Mucosa of stomach (tissue), 1 donor: ENCODE measurements around the gene HYDIN.
"Not testable (repeated sequence)": the region's sequence is repeated elsewhere in the genome, so short reads cannot be mapped to it uniquely, and the experiment has no call there.

Source experiments
- H3K27me3 ChIP-seq: one replicate; pipeline ENCODE4 v1.7.0; 2013; ENCODE audit warnings: mild to moderate bottlenecking, low read length; ENCODE audit not compliant: control insufficient read depth, insufficient read depth
- H3K36me3 ChIP-seq: one replicate; pipeline ENCODE4 v1.7.0; 2013; ENCODE audit warnings: low read length; ENCODE audit not compliant: control insufficient read depth, insufficient read depth
- H3K4me1 ChIP-seq: one replicate; pipeline ENCODE4 v1.7.0; 2013; ENCODE audit warnings: mild to moderate bottlenecking, low read length; ENCODE audit not compliant: control insufficient read depth, insufficient read depth
- H3K4me3 ChIP-seq: one replicate; pipeline ENCODE4 v1.7.0; 2013; ENCODE audit warnings: low read length
- H3K9ac ChIP-seq: one replicate; pipeline ENCODE4 v1.7.0; 2013; ENCODE audit warnings: mild to moderate bottlenecking, low read length, moderate library complexity
- H3K9me3 ChIP-seq: one replicate; pipeline ENCODE4 v1.7.0; 2013; ENCODE audit warnings: mild to moderate bottlenecking, low read length, moderate library complexity; ENCODE audit not compliant: control insufficient read depth
- donor health status: Pancreatic carcinoma.

Gene HYDIN

DNA sequence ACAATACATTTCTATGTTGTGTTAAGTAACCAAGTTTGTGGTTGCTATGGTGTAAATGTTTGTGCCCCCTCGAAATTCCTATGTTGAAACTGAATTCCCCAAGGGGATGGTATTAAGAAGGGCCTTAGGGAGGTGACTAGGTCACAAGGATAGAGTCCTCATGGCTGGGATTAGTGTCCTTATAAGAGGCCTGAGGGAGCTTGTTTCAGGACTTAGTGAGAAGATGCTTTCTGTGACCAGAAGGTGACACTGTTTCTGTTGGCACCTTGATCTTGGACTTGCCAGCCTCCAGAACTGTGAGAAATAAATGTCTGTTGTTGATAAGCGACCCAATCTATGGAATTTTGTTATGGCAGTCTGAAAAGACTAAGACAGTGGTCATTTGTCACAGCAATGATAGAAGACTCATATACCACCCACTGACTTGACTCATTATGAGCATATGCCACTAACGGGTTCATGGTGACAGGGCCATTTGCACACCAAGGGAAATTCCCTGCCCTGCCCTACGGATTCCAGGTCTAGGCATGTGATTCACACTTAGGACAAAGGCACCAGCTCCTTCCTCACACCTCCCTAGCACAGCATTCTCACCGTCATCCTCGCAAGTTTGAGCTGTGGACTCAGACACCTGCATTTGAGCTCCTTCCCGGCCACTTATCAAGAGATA lies 290.7 kb downstream of the HYDIN start:
- H3K36me3 ChIP-seq, H3K4me3 ChIP-seq, H3K9ac ChIP-seq, H3K9me3 ChIP-seq, H3K27me3 ChIP-seq, H3K4me1 ChIP-seq: not testable (repeated sequence)

DNA sequence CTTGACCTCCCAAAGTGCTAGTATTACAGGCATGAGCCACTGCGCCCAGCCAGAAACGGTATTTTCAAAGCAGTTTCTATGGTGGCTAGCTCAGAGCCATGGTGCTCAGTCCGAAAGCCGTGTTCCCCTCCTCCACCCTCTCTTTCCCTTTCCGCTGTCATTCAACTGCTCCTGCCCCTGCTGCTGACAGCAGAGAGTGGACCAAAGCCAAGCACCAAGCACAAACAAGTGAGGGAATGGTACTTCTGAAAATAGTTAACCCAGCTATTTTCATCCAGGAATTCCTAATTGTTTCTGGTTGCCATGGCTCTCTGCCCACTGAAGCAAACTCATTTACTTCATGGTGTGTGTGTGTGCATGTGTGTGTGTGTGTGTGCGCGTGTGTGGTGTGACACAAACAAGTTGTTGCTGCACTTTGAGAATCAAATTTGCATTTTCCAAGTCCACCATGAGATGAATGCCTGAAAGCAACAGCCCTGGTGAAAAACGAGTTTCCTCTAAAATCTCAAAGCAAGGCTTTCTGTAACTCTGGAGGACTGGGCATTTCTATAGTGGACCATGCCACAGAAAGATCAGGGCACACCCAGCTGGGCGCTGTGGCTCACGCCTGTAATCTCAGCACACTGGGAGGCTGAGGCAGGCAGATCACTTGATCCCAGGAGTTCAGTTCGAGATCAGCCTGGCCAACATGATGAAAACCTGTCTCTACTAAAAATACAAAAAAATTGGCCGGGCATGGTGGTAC lies 293.6 kb downstream of the HYDIN start:
- H3K9ac ChIP-seq, H3K36me3 ChIP-seq, H3K9me3 ChIP-seq, H3K4me3 ChIP-seq, H3K27me3 ChIP-seq, H3K4me1 ChIP-seq: not testable (repeated sequence)

GRCh38 chr16:70935325-70935724 lies 295.2 kb downstream of the HYDIN start:
- not testable (repeated sequence) for H3K36me3 ChIP-seq, H3K9ac ChIP-seq, H3K27me3 ChIP-seq, H3K9me3 ChIP-seq, H3K4me3 ChIP-seq, H3K4me1 ChIP-seq

DNA sequence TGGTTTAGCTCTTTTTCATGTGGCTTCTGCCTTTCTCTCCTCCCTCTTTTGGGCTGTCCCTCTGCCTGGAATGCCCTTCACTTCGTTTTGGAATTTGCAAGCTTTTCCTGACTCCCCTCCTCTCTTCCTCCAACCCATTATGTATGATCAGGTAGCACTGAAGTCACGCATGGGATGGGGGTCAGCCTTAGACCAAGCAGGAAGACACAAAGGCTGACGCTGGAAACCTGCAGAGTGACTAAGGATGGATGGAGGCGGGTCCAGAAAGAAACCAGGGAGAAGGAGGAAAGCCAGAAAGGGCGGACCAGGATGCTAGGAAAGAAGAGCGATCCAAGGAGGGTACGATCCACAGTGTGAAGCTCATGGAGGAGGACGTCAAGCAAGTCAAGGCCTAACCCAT lies 296.8 kb downstream of the HYDIN start:
- not testable (repeated sequence) for H3K36me3 ChIP-seq, H3K9ac ChIP-seq, H3K27me3 ChIP-seq, H3K4me3 ChIP-seq, H3K4me1 ChIP-seq, H3K9me3 ChIP-seq

DNA sequence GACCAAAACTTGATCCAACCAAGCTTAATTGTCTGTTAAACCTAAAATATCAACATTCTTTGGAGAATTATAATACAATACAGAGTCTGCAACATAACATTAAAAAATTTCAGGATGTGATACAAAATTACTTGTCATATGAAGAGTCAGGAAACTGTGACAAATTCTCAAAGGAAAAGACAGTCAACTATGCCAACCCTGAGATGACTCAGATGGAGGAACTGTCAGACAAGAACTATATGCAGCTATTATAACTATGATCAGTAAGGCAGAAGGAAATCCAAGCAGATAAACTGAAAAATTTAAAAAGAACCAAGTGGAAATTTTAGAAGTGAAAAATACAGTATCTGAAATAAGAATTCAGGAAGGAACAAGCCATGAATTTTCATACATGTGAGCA lies 299.8 kb downstream of the HYDIN start:
- H3K27me3 ChIP-seq, H3K4me1 ChIP-seq, H3K9me3 ChIP-seq, H3K36me3 ChIP-seq, H3K4me3 ChIP-seq, H3K9ac ChIP-seq: not testable (repeated sequence)

DNA sequence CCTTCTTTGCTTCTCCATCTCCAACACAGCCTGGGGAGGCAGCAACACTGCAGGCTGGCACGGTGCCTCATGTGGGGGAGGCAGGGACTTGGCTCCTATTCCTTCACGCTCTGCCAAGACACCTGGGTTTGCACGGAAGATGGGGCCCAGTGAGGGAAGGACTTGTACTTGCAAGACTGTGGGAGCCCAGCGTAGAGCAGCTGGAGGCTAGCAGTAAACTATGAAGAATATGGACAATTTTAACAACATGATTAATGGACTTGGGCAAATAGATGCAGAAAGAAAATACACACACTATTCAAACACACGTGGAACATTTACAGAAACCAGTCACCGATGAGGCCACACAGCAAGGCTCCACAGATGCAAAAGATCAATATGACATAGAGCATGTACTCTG lies 308.4 kb downstream of the HYDIN start:
- not testable (repeated sequence) for H3K4me3 ChIP-seq, H3K27me3 ChIP-seq, H3K4me1 ChIP-seq, H3K9ac ChIP-seq, H3K9me3 ChIP-seq, H3K36me3 ChIP-seq

DNA sequence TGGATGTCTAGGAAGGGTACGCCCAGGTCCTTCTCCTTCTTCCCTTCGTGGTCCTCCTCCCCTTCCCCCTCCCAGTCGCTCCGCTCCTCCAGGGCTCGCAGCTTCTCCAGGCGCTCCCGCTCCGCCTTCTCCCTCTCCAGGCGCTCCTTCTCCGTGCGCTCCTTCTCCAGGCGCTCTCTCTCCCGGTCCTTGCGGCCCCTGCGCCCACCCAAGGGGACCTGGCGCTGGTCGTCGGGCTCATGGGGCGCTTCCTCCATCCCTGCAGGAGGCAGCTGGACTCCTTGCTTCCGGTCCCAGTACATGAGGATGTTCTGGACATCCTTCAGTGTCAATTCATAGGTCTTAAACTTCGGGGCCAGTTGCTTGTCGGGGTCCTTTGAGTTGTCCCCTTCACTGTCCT lies 309.9 kb downstream of the HYDIN start:
- not testable (repeated sequence) for H3K9ac ChIP-seq, H3K27me3 ChIP-seq, H3K4me1 ChIP-seq, H3K4me3 ChIP-seq, H3K36me3 ChIP-seq, H3K9me3 ChIP-seq

GRCh38 chr16:70888208-70888607 lies 342.3 kb downstream of the HYDIN start:
- not testable (repeated sequence) for H3K36me3 ChIP-seq, H3K9ac ChIP-seq, H3K4me3 ChIP-seq, H3K9me3 ChIP-seq, H3K4me1 ChIP-seq, H3K27me3 ChIP-seq

DNA sequence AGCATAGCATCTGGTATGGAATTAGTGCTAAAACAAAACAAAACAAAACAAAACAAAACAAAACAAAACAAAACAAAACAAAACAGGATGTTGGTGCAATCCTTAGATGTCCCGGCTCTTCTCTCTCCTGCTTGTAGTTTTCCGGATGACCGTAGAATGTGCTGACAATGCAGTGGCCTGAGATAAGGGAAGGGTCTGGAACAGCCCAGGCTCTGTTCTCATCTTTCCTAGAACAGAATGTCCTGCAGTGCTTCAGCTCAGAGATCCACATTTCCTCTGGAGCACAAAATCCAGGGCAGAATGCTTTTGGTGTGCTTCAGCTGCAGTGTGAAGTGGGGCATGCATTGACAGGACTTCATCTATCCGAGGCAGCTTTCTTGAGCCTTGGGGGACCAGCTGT lies 345.9 kb downstream of the HYDIN start:
- H3K4me1 ChIP-seq, H3K36me3 ChIP-seq, H3K27me3 ChIP-seq, H3K9ac ChIP-seq, H3K9me3 ChIP-seq, H3K4me3 ChIP-seq: not testable (repeated sequence)

- H3K4me1 ChIP-seq, H3K27me3 ChIP-seq, H3K9ac ChIP-seq, H3K4me3 ChIP-seq, H3K9me3 ChIP-seq, H3K36me3 ChIP-seq: not testable (repeated sequence)
These were observed 348.2 kb downstream of the HYDIN start for GRCh38 chr16:70882311-70882710.

DNA sequence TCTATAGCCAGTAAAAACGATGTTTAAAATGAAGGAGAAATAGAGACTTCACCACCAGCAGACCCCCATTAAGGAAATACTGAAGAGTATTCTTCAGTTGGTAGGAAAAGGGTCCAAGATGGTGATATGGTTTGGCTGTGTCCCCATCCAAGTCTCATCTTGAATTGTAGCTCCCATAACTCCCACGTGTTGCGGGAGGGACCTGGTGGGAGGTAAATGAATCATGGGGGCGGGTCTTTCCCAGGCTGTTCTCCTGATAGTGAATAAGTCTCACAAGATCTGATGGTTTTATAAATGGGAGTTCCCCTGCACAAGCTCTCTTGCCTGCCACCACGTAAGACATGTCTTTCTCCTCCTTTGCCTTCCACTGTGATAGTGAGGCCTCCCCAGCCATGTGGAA lies 352.6 kb downstream of the HYDIN start:
- H3K9ac ChIP-seq, H3K9me3 ChIP-seq, H3K27me3 ChIP-seq, H3K36me3 ChIP-seq, H3K4me3 ChIP-seq, H3K4me1 ChIP-seq: not testable (repeated sequence)

DNA sequence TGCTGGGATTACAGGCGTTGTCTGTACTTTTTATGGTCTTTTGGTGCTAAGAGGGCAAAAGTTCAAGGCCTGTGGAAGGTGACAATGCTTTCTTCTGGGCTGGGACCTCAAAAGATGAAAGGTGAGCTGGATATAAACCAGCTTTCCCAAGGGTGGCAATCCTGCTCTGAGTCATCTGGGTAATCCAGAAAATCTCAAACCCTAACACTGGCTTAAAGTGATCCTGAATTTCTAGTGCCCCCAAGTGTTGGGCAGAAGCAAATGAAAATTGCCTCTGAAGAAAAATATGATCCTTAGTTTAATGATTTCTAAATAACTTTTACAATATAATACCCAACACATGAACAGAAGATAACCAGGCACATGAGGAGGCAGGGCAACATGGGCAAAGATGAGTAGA lies 354.1 kb downstream of the HYDIN start:
- H3K4me1 ChIP-seq, H3K27me3 ChIP-seq, H3K36me3 ChIP-seq: not testable (repeated sequence)

GRCh38 chr16:70864698-70865097 lies 365.8 kb downstream of the HYDIN start:
- H3K36me3 ChIP-seq, H3K4me1 ChIP-seq, H3K4me3 ChIP-seq, H3K27me3 ChIP-seq, H3K9ac ChIP-seq, H3K9me3 ChIP-seq: not testable (repeated sequence)

More for the DNA sequence above, 354.1 kb downstream of the HYDIN start:
- H3K9me3 ChIP-seq, H3K9ac ChIP-seq, H3K4me3 ChIP-seq: not testable (repeated sequence)
